Stimulated activated CD4-positive, alpha-beta T cell treated with anti-CD3 and anti-CD28 coated beads, Interleukin-4, amount 100 ng/mL, for 1 hour (primary cell): ENCODE data around the gene TRAPPC4.
"Not testable (repeated sequence)": the region's sequence is repeated elsewhere in the genome, so short reads cannot be mapped to it uniquely, and the experiment has no call there.

Experiments used
- DNase-seq: peaks from one replicate; pipeline ENCODE4 v3.0.0-alpha.2; 2020

TRAPPC4 gene

DNA sequence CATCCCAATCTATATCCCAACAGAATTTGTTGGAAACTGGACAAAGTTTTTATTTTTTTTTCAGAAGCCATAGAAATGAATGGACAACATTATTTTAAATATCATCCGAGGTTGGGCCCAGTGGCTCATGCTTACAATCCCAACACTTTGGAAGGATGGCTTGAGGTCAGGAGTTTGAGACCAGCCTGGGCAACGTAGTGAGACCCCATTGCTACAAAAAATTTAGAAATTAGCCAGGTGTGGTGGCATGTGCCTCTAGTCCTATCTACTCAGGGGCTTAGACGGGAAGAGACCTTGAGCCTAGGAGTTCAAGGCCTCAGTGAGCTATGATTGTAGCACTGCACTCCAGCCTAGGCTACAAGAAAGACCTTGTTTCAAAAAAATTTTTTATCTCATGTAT lies 16.2 kb downstream of the TRAPPC4 start:
- DNase-seq, result no peak

DNA sequence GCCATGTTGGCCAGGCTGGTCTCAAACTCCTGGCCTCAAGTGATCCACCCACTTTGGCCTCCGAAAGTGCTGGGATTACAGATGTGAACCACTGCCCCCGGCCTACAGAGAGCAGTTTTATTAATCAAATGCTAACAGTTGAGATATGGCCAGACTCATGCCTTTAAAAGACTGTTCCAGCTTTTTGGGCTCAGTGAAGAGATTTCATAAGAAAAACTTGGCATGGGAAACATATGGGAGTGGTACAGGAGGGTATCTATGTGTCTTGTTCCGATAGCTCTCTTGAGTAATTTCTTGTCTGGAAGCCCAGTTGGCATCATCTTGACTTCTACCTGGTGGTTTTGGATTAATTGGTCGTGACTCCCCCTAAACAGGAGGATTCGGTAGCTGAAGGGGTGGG lies 20.3 kb downstream of the TRAPPC4 start:
- DNase-seq, result no peak

DNA sequence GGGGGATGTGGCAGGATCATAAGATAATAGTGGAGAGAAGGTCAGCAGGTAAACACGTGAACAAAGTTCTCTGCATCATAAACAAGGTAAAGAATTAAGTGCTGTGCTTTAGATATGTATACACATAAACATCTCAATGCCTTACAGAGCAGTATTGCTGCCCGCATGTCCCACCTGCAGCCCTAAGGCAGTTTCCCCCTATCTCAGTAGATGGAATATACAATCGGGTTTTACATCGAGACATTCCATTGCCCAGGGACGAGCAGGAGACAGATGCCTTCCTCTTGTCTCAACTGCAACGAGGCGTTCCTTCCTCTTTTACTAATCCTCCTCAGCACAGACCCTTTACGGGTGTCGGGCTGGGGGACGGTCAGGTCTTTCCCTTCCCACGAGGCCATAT lies 20.9 kb downstream of the TRAPPC4 start:
- DNase-seq, result not testable (repeated sequence)

DNA sequence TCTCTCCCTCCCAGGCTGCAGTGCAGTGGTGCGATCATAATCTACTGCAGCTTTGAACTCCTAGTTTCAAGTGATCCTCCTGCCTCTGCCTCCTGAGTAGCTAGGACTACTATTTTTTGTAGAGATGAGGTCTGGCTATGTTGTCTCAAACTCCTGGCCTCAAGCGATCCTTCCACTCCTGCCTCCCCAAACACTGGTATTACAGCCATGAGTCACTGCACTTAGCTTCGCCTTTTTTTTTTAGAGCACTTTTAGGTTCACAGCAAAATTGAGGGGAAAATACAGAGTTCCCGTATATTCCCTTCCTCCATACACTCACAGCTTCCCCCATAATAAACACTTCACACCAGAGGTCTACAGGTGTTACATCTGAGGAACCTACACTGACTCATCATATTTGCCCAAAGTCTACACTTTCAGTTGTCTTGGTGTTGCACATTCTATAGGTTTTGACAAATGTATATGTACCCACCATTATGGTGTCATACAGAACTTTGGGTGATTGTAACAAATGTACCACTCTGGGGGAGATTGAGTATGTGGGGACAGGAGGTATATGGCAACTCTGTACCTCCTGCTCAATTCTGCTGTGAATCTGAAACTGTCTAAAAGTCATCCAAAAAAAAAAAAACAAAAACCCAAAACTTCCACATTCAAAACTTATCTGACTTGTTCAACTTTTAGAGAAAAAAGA lies 23.4 kb downstream of the TRAPPC4 start:
- no peak for DNase-seq

DNA sequence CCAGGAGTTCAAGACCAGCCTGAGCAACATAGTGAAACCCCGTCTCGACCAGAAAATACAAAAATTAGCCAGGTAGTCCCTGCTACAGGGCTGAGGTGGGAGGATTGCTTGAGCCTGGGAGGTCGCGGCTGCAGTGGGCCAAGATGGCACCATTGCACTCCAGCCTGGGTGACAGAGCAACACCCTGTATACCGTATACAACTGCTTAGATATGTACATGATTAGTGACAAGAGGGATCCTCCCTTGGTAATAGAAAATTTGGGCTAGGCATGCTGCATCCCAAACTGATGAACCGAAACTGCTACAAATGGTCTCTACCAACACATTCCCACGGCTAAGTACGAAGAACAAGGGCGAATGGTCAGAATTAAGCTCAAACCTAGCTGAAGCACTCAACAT lies 24.4 kb downstream of the TRAPPC4 start:
- DNase-seq, result no peak

DNA sequence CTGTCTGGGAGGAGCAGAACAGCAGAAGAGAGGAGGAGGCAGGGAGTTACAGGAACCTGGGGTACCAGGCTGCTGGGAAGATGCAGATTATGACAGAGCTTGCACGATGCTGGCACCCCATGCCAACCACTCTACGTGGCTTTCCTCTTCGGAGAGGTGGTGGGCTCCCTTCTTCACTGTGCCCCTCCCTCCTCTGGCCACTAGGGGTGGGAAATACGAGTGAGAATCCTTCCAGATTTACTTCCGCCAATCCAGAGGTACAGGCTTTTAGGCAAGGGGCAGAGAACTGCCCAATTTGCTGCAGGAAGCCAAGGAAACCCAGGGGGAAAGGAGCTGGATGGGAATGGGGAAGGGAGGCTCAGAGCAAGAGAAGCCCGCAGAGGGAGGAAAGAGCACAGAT lies 26.1 kb downstream of the TRAPPC4 start:
- DNase-seq, result no peak

DNA sequence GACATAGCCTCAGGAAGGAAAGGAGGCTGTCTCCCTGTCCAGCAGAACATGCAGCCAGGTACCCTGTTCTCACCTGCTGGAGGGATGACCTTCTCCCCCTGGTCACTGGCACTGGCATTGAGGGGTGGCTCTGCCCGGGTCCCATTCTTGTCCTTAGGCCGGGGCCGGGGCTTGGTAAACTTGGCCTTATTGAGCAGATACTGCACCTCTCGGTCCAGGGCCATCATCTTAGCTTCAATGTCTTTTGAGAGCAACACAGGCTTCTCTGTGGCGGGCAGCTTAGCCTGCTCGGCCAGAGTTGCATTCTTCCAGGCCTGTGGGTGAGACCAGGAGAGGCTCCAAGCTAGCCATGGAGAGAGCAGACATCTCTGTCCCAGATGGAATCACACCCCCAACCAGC lies 27.9 kb downstream of the TRAPPC4 start:
- no peak for DNase-seq

DNA sequence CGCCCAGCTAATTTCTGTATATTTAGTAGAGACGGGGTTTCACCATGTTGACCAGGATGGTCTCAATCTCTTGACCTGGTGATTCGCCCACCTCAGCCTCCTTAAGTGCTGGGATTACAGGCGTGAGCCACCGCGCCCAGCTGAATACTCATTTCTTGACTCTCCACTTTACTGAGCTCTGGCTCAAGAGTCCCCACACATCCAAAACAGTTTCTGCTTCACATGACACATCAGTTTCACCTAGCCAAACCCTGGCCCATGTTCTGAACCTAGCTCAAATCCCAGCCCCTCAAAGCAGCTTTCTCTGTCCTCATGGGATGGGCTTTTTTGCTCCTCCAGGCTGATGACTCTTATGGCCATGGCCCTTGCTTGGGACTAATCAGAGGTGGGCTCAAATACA lies 28.6 kb downstream of the TRAPPC4 start:
- no peak for DNase-seq

DNA sequence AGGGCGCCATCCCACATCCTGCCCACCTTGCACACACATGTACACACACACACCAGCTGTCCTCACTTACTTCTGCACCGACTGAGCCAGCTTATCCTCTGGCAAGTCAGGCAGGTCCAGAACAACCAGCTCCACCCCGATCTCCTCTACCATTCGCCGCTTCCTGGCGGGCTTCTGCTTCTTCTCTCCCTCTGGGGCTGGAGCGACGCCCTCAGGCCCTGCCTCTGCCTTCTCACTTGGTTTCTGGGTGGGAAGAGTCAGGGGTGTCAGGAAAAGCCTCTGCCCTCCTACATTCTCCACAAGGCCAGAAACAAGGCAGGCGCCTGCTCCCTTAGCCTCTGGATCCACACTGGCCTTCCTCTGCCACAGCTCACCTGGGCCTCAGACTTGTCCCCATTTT lies 30.1 kb downstream of the TRAPPC4 start:
- no peak for DNase-seq

DNA sequence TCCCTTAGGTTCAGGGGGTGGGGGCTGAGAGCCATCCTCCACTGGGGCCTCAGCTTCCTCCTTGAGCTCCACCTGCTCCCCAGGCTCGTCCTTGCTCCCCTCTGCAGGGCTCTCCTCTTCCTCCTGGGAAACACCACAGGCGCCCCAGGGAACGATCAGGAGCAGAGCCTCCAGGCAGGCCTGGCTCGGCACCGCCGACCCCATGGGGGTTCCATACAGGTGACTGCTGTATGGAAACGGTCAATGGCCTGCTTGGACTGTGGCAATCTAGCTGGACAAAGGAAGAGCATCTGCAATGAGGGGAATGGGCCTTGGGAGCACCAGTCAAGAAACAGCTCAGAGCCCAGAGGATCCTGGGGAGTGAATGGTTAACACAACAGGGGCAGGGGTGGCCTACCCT lies 30.5 kb downstream of the TRAPPC4 start:
- no peak for DNase-seq

DNA sequence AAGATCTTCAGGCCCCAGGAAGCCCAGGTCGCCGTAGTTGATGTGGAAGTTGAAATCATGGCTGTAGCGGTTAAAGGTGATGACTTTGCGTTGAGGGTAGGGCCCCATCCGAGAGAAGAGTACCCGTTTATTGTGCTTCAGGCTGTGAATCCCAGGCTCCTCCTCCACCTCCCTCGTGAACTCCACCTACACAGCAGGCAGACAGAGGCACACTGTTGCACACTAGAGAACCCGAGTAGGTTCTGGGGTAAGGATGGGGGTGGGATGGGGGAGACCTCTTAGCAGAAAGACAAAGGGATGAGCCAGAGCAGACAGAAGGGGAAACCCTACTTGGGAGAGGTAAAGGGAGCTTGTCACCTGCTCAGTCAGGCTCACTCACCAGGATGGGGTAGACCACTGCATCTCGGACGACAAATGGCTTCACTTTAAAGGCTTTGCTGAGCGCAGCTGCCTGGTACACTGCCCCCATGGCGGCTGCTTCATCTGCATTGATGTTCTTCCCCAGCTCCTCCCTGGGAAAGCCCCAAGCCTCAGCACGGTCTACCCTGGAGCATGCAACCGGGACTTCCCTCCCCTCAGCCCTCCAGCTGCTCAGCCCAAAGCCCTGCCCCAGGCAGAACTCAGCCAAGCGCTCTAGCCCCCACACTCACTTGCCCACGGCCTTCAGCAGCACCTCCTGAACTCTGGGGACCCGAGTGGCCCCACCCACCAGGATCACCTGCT lies 33.0 kb downstream of the TRAPPC4 start:
- peak; percentile 40 for DNase-seq

DNA sequence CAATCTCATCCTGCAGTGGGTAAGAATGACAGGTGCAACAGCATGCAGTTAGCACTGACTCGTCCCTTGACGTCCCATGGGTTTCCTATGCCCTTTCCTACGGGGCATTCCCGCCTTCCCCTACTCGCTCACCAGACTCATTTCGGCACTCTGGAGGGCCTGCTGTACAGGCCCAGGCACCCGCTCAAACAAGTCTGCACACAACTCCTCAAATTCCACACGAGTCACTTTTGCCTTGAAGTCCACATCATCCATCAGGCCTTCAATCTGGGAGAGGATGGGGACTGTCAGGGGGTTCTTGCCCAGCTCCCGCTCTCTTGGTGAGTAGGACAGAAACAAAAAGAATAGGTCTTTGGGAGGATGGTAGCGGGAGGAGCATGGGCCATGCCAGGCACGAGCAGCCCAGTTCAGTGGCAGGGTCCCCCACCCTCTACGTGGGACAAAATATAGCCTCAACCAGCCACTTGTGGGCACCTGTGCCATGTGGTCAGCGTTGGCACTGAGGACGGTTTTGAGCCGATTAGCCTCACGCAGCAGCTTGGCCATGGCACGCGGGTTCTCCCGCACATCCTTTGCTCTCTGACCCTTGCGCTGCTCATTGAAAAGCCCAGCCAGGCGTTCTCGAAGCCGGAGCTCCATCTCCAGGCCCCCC lies 33.7 kb downstream of the TRAPPC4 start:
- no peak for DNase-seq

DNA sequence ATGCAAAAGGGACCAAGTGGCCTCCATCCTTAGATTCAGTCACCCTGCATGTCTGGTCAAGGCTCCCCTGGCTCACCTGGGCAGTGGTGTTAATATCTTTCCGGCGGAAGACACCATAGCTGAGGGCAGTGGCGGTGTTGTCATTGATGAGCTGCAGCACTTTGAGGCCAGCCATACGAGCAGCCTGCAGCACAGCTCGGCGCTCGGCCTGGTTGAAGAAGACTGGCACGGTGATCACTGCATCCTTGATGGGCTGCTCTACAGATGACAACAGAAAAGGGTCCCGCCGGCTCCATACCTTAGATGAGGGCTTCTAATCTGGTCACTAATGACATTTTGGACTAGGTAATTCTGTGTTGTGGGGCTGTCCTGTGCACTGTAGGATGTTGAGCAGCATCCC lies 35.9 kb downstream of the TRAPPC4 start:
- no peak for DNase-seq

DNA sequence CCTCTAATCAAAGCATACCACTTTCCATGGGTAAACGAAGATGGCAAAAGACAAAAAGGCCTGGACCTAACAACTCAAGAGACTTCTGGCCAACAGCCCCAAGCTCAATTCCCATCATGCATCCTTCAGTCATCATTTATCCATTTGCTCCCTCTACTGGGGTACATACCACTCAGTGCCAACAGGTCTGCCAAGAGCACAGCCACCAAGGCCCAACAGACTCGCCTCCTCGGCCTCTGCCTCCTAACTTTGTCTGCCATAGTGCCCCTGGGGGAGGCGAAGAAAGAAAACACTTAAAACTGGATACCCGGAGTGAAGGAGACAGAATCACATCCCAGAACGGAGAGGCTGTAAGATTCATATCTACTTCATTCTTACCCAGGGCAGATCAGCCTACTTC lies 37.3 kb downstream of the TRAPPC4 start:
- no peak for DNase-seq

DNA sequence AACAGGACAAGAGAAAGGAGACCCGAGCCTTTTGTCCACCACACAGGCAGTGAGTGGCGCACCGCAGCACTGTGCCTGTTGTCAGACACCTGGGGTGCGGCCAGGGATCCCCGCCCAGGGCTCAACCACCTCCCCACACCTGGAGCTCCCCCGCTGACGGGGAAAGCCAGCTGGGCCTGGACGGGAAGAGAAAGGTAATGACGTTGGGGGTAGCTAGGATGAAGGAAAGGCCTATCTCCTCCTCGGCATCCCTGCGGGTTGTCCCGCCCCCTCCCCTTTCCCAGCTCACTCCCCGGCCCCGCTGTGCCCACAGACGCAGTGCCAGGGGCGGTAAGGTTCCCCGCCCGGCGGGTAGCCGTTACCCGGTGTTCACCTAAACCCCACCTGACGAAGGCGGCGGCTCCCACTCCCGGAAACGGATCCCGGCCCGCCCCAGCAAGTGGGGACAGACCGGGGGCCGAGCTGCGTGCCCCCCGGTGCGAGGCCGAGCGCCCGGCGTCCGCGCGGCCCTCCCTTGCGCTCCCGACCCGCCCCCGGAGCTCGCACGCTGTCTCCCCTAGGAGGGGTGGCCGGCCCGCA lies 37.9 kb downstream of the TRAPPC4 start:
- DNase-seq, result peak; percentile 43

DNA sequence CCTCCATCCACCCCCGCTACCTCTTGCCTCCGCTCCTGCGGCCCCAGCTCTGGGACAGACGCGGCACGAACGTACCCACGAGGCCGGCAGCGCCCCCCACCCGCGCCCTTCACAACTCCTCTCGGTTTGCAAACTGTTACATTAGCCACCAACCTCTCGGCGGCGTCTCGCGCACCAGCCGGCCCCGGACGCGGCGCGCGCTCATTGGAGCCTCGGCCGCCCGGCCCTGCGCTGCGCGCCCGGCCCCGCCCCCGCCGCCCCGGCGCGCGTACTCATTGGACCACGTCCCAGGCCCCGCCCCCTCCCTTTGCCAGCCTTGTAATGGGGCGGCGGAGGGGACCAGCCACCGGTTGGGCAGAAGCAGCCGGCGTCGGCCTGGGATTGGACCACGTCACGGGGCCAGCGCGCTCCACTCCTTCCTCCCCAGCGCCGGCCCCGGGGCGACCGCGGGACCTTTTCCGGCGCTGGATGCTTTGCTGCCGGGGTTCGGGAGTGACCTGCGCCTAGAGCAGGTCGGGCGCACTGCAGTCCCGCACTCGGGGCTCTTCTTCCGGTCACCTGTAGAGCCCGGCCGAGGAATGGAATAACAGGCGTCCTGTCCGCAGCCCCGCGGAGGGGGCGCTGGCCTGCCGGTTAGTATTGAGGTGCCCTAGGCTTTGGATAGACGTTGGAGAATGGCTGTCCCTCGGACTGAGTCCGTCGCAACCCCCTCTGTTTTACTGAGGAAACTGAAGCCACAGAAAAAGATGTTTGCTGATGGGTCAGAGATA lies 38.6 kb downstream of the TRAPPC4 start, which contains the start of gene HYOU1:
Gene HYOU1 (minus strand): TSS at position 206 of the 770 bp plus-strand sequence. CDS start 1,045 bp downstream, outside the sequence.
- DNase-seq, result peak; percentile 99

DNA sequence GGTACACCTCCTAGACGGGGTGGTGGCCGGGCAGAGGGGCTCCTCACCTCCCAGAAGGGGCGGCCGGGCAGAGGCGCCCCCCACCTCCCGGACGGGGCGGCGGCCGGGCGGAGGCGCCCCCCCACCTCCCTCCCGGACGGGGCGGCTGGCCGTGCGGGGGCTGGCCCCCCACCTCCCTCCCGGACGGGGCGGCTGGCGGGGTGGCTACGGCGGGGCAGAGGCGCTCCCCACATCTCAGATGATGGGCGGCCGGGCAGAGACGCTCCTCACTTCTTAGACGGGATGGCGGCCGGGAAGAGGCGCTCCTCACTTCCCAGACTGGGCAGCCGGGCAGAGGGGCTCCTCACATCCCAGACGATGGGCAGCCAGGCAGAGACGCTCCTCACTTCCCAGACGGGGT lies 40.6 kb downstream of the TRAPPC4 start:
- DNase-seq, result not testable (repeated sequence)

DNA sequence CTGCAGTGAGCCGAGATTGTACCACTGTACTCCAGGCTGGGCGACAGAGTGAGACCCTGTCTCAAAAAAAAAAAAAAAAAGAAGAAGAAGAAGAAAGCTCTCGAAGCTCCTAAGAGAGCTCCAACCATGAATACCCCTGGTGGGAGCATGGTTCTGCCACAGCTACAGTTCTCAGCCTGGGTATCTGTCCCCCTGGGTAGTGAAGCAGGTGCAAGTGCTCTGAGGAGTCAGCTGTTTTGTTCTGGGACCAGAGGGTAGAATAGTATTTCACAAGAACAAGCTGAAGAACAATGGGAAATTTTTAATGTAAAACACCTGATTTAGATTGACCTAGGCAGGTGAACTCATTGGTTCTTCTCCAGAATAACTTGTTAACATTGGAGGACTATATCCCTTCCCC lies 42.7 kb downstream of the TRAPPC4 start:
- DNase-seq, result no peak

DNA sequence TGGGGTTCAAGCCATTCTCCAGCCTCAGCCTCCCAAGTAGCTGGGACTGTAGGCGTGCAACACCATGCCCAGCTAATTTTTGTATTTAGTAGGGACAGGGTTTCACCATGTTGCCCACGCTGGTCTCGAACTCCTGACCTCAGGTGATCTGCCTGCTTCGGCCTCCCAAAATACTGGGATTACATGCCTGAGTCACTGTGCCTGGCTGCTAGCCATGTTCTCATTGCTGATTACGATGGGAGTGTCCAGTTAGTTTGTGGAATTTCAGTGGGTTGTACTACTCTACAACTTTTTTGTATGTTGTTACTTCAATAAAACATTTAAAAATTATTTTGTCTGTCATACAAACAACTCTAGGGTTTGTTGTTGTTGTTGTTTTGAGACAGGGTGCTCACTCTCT lies 44.2 kb downstream of the TRAPPC4 start:
- DNase-seq, result no peak

DNA sequence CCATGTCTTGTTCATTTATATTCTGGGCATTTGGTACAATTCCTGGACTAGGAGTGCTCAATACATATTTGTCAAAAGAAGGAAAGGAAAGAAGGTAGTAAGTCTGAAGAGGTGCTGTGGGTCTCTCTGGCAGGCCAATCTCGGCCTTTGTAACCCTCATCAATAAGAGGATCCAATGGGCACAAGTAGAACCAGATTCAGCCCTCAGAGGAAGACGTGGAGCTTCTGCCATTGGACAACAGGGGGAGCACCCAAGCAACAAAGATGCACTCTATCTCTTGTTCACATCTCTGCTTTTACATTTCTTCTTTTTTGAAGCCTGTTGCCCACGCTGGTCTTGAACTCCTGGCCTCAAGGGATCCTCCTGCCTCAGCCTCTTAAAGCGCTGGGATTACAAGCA lies 46.8 kb downstream of the TRAPPC4 start:
- DNase-seq, result peak; percentile 38

DNA sequence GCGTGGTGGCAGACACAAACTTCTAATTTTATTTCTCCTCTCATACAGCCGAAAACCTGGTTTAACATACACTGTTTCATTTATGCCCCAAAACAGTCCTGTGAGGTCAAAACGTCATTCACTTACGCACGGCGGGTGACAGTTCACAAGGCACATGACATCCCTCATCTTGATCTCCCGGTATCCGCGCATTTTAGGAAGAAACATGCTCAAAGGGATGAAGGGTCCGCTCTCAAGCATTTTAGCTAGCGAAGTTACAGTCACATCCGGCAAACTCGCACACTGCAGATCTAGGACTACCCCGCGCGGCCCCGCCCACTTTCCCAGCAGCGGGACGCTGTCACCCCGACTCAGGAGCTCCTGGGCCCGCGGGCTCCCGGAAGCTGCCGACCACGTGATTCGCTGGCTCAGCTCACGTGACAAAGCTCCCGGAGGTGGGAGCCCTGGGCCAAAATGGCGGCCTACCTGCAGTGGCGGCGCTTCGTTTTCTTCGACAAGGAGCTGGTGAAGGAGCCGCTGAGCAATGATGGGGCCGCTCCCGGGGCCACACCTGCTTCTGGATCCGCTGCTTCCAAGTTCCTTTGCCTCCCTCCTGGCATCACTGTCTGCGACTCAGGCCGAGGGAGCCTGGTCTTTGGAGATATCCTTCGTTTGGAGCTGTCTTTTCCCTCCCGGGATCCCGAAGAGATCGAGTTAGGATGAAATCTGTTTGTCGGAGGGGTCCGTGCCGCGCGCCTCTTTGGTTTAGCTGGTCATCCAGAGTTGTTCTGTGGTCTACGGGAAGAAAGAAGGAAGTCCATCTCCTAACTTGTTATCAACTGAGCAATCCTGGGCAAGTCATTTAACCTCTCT lies 49.0 kb downstream of the TRAPPC4 start, which contains the start of gene VPS11:
Gene VPS11 (plus strand): TSS at position 448 of the 852 bp plus-strand sequence. CDS start 6 bp downstream, at position 454.
- DNase-seq, result peak; percentile 99
